HG03469 (cell line): ENCODE measurements around the gene YKT6.
"Not testable (repeated sequence)": the region's sequence is repeated elsewhere in the genome, so short reads cannot be mapped to it uniquely, and the experiment has no call there.

Experiments used
- ATAC-seq: cut with Tn5 transposase; IDR thresholded peaks from one replicate; pipeline ENCODE4 v1.9.1; 2021; ENCODE audit warnings: mild to moderate bottlenecking, moderate library complexity, moderate number of reproducible peaks; ENCODE audit not compliant: unreplicated experiment

The YKT6 gene

DNA sequence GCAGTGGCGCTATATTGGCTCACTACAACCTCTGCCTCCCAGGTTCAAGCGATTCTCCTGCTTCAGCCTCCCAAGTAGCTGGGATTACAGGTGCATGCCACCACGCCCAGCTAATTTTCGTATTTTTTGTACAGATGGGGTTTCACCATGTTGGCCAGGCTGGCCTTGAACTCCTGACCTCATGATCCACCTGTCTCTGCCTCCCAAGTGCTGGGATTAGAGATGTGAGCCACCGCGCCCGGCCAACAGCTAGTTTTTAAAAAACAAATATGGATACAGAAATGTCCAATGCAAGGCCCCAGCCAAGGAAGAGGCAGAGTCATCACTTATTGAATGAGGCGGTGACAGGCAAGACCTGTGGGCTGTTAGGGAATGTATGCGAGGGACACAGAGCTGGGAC is 28.9 kb upstream of the YKT6 start:
- not testable (repeated sequence) for ATAC-seq

DNA sequence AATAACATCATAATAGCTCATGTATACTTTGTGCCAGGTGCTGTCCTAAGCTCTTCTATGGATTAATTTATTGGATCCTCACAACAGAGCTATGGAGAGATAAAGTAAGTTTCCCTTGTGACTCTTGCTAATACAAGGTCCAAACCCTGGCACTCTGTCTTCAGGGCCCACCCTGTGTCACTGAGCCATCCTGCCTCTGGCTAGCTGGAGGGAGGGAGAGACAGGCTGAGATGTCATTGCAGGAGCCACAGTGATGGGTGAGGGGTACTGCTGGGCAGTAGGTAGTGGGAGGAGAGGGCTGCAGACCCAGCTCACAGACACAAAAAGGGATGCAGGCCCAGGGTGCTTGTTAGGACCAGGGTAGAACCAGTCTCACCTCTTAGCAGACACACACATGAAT is 28.4 kb upstream of the YKT6 start:
- no peak for ATAC-seq

DNA sequence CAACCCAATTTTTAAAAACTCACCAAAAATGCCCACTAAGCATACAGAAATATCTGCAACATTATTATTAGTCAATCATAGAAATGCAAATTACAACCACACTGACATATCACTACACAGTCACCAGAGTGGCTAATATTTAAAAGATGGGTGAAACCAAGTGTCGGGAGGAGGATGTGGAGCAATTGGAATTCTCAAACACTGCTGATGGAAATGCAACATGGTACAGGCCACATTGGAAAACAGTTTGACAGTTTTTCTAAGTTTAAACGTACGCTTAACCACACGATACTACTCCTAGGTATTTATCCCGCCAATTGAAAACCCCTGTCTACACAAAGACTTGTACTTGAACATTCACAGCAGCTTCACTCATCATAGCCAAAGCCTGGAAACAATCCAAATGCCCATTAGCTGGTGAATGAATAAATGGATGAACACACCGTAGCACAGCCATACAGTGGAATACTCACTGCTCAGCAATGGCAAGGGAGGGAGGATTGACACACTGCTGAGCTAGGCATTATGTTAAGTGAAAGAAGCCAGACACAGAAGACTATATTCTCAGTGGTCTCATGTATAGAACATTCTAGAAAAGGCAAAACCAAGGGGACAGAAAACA is 27.9 kb upstream of the YKT6 start:
- no peak for ATAC-seq

DNA sequence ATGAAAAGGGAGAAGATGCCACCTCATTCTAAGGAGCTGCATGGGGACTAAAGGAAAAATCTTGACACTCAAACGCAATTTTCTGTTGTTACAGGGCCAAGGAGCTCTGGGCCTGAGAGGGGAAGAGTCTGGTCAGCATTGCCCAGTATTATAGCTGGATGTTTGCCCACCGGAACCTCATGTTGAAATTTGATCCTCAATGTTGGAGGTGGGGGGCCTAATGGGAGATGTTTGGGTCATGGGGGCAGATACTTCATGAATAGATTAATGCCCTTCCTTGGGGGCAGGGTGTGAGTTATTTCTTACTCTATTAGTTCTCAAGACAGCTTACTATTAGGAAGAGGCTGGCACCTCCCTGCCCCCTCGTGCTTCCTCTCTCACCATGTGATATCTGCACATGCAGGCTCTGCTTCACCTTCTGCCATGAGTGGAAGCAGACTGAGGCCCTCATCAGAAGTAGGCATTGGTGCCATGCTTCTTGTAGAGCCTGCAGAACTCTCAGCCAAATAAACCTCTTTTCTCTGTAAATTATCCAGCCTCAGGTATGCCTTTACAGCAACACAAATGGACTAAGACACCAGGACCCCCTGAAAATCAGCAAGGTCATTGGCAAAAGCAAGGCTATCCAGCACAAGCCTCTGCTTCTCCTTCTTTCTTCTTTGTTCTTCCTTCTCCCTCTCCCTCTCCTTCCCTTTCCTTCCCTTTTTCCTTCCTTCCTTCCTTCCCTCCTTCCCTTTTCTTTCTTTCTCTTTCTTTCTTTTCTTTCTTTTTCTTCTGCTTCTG is 26.7 kb upstream of the YKT6 start:
- no peak for ATAC-seq

DNA sequence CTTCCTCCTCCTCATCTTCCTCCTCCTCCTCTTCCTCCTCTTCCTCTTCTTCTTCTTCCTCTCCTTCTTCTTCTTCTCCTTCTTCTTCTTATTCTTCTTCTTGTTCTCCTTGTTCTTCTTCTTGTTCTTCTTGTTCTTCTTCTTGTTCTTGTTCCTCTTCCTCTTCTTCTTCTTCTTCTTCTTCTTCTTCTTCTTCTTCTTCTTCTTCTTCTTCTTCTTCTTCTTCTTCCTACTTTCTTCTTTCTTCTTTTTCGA is 26.2 kb upstream of the YKT6 start:
- ATAC-seq = not testable (repeated sequence)

DNA sequence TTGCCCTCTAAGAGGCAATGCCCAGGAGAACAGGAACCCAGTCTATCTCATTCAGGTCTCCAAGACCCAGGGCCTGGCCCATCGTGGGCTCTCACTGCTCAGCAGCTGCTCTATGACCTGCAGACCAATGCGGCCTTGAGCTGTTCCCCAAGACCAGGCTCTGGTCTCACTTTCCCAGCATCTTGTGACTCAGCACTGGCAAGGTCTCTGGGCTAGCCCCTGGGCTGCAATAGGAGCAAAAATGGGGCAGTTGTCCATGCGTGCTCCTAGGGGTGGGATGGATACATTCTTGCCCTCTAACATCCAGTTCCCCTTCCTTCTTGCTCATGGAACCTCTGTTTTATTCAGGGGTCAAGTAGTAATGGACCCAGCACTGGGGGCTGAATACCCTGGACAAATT is 25.0 kb upstream of the YKT6 start:
- ATAC-seq = no peak

DNA sequence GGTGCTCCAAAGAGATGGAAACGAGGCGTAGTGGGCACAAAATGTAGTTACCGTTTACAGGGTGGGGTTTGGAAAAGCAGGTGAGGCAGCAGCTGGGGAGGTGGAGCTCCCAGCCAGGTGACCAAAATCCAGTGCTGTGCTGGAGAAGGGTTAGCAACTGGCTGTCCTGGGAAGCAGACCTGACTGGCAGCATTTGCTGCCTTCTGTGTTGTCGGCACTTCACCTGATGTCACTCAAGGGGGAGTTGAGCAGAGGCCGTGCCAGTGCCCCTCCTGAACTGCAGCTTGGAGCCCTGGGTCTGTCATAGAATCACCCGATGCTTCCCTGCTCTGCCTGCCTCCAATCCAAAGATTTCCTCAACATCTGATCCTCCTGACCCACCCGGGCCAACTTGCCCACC is 24.3 kb upstream of the YKT6 start:
- ATAC-seq = no peak

DNA sequence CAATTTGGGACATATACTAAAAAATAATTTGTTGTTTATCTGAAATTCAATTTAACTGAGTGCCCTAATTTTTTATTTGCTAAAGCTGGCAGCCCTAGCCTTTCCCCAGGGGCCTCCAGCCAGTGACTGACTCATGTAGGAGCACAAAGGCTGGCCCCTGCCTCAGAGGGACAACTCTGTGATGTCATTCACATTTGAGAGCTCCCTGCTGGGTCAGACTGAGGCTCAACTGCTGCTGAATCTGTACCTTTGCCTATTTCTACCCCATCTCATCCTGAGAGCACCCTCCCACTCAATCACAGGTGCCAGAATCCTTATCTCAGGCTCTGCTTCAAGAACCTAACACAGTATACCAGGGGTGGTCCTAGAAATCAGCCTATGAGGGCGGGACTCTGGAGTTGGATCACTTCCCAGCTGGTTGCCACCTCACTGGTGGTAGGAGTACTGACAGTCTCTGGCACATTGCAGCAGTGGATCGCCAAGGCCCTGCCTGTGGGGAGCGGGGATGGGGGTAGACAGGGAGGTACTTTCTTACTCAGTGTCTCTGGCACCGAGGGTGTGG is 23.1 kb upstream of the YKT6 start:
- no peak for ATAC-seq

DNA sequence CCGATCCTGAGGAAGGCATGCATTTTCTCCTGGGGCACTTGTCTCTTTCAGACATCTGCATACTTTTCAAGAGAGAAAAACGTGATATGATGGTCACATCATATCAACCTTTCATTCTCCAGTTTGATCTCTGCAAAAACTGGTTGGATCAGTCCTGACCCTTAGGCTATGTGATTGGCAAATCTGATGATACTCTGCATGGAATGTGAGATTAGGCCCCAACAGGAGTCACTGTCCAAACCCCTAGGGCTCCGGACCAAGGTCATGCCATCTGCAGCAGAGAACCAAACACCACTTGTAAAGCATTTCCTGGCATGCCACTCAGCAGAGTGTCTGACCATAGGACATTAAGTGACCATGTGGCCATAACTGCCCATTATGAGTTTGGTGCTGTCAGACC is 20.1 kb upstream of the YKT6 start:
- ATAC-seq = no peak

DNA sequence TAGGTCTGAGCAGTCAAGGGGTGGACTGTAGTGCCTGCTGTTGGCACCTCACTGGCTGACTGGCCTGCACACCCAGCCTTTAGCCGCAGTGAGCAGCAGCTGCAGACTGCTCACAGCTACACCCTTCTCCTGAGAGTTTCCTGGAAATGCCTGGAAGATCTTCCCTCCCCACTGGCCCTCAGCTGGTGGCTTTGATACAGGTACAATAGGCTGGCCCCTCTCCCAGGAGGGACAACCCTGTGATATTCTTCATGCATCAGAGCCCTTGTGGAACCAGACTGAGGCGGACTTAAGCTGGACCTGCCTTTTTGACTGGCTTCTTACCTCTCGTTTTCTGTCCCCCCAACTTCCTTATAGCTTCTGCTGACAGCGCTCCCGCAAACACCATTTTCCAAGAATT is 18.0 kb upstream of the YKT6 start:
- no peak for ATAC-seq

DNA sequence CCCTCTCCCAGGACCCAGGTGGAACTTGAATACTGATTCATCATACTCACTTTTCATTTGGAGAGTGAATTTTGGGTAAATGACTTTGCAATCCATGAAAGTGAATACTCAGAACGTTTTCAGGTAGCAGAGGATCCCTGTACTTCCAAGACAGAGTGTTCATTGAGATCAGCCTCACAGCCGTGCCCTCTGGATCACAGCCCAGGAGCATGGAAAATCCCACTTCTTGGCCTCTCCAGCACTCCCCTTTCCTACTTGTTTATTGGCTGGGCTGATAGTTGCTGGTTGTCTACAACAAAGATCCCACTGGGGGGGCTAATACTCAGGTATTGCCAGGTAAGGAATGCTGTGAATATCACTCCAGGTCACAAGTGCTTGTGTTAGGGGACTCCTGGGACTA is 17.4 kb upstream of the YKT6 start:
- ATAC-seq = no peak

DNA sequence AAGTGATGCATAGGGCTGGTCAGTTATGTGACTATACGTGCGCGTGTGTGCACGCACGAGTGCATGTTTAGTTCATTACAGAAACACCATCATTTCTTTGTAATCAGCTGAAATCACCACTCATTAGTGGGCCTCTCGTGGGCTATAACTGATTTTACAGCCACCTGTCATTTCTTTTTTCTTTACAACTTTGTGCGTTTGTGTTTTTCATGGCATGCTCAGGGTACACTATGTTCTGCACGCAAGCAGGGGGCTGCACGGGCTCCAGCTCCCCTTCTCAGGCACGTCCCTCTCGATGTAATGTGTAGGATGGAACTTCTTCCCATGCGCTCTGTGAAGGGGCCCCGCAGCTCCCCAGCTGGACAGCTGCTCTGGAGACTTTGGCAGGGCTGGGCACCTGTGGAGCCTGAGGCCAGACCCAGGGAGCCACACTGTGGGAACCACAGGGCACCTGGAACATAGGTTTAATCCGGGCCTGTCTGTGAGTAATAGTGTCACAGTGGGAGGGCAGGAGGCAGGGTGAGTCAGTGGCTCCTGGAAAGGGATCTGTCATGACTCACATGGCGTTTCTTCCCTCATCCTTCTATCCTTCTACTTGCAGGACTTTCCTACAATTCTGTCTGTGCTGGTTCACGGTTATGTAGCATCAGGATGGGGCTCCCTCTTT is 16.4 kb upstream of the YKT6 start:
- ATAC-seq = no peak

DNA sequence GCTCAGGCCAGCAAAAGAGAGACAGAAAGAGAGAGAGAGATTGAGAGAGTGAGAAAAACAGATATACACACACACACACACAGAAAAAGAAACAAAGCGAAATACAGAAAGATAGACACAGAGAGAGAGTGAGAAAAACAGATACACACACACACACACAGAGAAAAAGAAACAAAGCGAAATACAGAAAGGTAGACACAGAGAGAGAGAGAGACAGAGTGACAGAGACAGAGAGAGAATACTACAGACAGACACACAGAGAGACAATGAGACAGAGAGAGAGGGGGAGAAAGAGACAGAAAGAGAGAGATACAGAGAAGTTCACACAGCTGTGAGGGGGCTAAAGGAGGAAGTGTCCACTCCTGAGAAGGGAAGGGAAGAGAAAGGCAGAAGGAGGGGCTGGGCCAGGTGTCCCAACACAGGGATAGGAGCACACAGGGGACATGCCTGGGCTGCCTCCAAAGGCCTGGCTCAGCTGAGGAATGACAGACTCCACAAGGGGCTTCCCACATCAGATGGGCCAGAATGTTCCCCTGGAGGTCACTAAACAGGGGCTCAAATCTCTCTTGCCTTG is 15.8 kb upstream of the YKT6 start:
- no peak for ATAC-seq

DNA sequence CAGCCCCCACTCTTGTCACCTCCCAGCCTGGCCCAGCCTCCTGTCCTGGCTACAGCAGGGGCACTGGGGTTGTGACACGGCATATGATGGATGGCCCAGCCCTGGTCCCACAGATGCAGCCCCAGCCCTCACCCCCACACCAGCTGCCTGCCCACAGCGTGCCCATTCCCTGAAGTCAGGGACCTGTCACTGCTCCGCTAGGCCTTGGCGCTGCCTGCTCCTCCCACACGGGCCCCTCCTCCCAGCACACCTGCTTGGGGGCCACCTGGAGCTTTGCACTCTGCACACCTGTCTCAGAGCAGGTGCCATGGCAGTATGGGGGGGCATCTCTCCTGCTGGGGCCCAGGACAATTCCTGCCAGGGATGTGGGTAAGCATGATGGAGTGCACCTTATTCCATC is 15.0 kb upstream of the YKT6 start:
- ATAC-seq = no peak

DNA sequence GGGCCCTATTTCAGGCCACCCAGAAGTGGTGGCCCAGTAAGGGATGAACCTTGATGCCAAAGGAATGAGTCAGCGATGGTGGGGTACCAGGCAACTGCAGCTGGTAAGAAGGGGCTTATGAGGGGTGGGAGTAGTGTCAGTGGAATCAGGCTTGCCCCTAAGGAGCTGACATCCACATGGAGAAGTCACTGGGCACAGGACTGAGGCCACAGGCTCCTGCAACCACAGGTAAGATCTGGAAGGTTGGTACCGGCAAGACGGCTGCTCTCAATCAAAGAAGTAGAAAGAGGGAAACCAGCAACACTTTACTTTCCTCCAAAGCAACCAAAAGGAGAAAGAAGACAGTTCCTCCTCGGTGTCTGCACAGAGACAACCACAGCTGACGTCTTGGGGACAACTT is 14.0 kb upstream of the YKT6 start:
- ATAC-seq = no peak

DNA sequence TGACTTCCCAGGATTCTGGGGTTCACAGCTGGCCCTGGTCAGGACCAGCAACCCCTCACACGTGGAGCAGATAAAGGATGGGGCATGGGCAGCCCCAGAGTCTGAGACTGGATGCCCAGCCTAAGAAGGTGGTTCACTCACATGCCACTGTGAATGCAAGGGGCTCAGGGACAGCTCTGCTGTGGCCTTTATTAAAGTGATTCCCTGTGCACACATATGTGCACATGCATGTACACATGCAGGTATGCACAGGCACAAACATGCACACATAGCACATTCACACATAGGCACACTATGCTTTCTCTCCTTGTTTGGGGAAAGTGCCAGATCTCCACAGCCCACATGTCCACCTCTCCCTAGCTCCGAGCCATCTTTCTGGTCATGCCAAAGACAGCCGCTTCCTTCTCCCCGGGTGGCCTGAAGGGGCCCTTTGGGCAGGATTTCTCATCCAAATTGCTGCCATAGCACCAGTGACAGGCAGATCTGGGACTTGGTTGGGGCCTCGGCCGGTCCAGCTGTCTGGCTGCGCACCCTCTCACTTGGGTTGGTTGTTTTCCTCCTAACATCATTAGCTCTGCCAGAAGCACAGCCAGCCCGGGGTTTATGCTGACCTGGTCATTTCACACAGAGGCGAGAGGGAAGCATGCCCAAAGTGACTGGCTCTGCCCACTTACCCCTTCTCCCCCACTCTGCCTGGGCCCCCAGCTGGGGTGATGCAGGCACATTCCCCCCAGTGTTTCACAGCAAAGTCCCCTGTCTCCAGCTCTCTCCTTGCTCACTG is 13.0 kb upstream of the YKT6 start:
- ATAC-seq = no peak

DNA sequence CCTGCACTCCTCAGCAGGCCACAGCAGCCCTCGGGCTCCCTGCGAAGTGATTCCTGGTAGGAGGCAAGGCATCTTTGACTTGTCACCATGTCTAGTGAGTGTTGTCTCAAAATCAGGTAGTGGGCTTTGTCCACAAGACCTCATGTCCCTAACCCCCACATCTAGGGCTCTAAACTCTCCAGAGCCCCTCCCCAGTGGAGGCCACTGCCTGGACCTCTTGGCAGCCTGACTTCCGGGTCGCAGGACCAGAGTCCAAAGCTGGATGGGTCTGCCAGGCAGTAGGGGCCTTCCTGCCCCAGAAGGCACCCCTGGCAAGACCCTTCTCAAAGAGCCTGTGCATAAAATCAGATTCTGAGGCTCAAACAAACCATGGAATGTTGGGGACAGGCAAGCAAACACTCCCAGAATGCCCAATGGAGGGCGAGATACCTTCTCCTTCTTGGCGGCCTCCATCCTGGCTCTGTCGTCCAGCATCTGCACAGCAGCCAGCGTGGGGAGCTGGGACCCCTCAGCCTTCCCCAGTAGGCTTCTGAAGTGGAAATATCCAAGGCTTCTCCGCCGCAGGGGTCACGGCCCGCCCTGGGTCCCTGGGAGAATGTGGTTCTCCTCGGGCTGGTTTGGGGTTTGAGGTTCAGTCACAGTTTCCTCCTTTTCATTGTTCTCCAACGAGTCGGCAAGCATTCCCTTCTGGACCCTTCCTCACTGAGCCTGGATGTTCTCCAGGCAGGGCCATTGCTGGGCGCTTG is 12.1 kb upstream of the YKT6 start:
- ATAC-seq = no peak

DNA sequence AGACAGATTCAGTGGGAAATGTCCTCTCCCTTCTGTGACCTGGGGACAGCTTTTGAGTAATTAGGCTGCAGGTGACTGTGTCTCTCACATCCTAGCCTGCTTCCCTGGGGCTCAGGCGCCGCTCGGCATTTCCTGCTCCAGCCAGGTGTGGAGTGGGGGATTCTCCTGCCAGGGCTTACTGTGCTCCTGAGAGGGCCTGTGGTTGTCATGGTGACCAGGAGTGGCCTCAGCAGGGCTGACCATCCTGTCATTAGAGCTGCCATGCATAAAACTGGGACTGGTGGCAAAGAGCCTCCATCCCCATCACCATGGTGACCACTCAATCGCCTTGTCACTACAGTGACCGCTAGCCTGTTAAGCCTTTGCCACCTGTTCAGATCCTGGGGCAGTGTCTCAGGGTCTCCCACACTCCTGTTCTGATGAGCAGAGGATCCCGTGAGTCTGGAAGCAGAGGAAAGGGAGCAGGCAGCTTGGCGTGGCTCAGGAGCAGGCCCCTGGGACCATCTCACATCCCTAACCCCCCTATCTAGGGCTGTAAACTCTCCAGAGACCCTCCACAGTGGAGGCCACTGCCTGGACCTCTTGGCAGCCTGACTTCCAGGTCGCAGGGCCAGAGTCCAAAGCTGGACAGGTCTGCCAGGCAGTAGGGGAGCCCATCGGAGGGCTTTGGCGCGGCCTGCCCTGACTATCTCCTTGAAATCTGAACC is 11.3 kb upstream of the YKT6 start, which contains the start of gene GCK:
TSS of gene GCK (minus strand) at position 154 of the 707 bp plus-strand sequence. CDS start 486 bp downstream, outside the sequence.
- ATAC-seq = no peak

DNA sequence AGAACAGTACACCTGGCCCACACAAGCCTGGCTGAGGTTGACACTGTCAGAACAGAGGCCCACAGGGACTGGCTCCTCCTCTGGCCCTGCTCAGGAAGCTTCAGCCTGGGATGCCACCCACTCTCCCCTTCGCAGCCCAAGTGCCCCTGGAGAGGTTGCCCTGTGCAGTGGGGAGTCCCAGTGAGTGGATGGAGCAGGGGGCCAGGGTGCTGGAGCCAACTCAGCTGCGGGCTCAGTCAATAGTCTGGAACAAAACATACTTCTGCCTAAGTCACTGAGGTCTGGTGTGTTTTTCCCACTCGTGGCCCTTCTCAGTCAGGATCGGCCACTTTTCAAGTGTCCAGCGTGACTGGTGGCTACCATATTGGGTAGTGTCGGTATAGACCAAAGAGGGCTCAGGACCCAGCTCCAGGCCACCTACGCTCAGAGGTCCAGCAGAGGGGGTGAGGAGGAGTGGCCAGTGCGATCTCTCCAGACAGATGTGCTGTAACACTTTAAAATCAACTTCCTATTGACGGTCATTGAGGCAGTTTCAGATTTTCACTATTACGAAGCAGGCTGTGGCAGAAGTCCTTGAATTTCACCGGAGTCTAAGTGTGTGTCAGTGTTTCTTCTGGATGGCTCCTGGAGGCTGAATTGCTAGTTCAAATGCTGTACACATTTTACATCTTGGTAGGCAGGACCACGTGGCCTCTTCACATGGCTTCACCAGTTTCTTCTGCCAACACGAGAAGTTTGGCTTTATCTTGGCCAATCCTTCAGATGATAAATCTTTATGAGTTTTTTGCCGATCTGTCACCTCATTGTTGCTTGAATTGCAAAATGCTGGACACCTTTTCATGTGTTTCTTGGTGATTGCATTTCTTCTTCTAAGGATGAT is 10.5 kb upstream of the YKT6 start:
- no peak for ATAC-seq
